HAP-1 (cell line): ENCODE data around the gene YPEL2.

Experiments
- DNase-seq, 2 experiments: peaks; one replicate each; pipeline ENCODE4 v3.0.0-alpha.2; 2016 to 2020; ENCODE audit warnings: low spot score in 2 of 2
- H3K27me3 ChIP-seq: fragments of 250-450 bp; sonication (Bioruptor Pico); 2 replicates; pipeline ENCODE4 v1.5.1; 2020; ENCODE audit warnings: low read depth, mild to moderate bottlenecking, moderate library complexity
- H3K36me3 ChIP-seq: fragments of 250-450 bp; sonication (Bioruptor Pico); replicated peaks from 2 replicates; pipeline ENCODE4 v1.5.1; 2020; ENCODE audit warnings: mild to moderate bottlenecking
- H3K4me1 ChIP-seq: fragments of 250-450 bp; sonication (Bioruptor Pico); 2 replicates; pipeline ENCODE4 v1.5.1; 2020; ENCODE audit warnings: mild to moderate bottlenecking
- H3K4me3 ChIP-seq: fragments of 250-450 bp; sonication (Bioruptor Pico); 2 replicates; pipeline ENCODE4 v1.5.1; 2020; ENCODE audit warnings: mild to moderate bottlenecking, moderate library complexity
- H3K9me3 ChIP-seq: fragments of 250-450 bp; sonication (Bioruptor Pico); 2 replicates; pipeline ENCODE4 v1.5.1; 2020; ENCODE audit warnings: mild to moderate bottlenecking, moderate library complexity
- in situ Hi-C: fragments of 300-500 bp; cut with MboI; formaldehyde crosslinking; loops from 3 replicates; pipeline ENCODE4 v1.14.3; 2020; ENCODE audit warnings: low sequenced_read_pairs, inconsistent platforms, mixed read lengths

The YPEL2 gene

GRCh38 chr17:59369031-59369975, 37.8 kb downstream of the YPEL2 start:
- no peak overlapping the region for H3K4me3 ChIP-seq
- DNase-seq = peak in 1 of 2 experiments; percentile 28
- H3K4me1 ChIP-seq = peaks cover 8% of the 10 kb centered on the region
- no peaks in the 10 kb centered on the region for H3K27me3 ChIP-seq
- no peaks in the 10 kb centered on the region for H3K9me3 ChIP-seq
- in situ Hi-C loops = no loop called here
- H3K36me3 ChIP-seq = no peaks in the 10 kb centered on the region

DNA sequence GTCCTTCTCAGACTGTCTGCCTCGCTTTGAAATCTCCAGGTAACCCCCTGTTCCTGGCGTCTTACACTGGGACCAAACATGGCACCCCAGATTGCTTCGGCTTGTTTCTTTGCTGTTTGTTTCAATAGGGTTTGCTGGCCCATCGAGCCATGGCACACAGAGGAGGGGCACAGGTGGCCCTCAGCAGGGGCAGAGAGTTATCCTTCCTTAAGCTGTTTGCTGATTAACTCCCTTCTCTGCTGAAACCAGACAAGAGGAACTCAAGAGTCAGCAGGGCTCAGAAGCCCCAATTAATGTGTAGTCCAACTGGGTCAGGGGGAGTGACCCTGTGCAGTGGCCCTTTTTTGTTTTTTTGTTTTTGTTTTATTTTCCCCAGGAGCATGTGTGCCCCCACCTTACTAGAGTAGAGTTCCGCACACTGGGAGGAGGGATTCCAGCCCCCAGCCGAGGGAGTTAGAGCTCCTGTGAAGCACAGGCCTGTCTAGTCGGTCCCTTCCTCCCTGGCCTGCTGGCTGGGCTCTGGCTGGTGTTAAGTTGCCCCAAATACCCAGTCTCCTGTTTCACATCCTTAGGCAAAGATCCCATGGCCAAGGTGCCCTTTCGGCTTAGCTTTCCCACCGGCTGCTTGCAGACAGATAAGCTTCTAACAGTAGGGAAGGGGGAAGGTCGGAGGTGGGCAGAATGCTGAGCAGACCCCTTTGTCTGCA, 39.3 kb downstream of the YPEL2 start:
- Histone ChIP-seq H3K4me1 (peaks cover 8% of the 10 kb centered on the region), H3K4me3 (no peak overlapping the region)

DNA sequence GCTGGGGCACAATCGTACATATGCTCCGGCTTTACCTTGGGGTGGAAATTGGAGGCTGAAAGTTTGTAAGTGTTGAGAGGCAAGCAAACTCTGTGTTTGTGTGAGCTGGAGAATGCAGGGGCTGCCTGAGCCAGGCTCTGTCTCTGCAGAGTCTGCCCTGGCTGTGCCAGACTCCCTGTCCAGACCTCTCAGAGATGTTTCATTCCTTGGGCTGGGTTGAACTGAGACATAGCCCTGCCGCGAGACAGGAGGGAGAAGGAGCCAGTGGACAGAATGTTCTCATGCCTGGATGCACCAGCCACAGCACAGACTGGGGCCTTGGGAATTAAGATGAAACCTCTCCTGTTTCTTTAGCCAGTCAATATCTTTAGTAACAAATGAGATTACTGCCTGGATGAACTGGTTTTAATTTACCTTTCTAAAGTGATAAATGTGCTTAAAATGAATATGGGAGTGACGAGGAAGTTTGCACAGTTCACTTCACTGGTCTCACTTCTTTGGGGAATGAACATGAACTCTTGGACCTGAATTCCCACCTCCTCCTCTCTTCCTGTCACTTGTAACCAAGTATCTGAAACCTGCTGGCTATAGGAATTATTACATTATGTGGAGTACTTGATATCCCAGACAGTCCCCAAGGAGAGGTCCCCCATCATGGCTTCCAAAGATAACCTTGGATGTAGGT, 40.1 kb downstream of the YPEL2 start:
- no peak overlapping the region for H3K4me3 ChIP-seq
- H3K27me3 ChIP-seq = no peaks in the 10 kb centered on the region
- no peaks in the 10 kb centered on the region for H3K9me3 ChIP-seq
- peaks cover 8% of the 10 kb centered on the region for H3K4me1 ChIP-seq
- no peaks in the 10 kb centered on the region for H3K36me3 ChIP-seq
- in situ Hi-C loops = no loop called here
- no peak for DNase-seq

More for the DNA sequence above, 39.3 kb downstream of the YPEL2 start:
- Histone ChIP-seq H3K9me3 (no peaks in the 10 kb centered on the region), H3K36me3 (no peaks in the 10 kb centered on the region), H3K27me3 (no peaks in the 10 kb centered on the region)
- DNase-seq = no peak
- in situ Hi-C loops = no loop called here

DNA sequence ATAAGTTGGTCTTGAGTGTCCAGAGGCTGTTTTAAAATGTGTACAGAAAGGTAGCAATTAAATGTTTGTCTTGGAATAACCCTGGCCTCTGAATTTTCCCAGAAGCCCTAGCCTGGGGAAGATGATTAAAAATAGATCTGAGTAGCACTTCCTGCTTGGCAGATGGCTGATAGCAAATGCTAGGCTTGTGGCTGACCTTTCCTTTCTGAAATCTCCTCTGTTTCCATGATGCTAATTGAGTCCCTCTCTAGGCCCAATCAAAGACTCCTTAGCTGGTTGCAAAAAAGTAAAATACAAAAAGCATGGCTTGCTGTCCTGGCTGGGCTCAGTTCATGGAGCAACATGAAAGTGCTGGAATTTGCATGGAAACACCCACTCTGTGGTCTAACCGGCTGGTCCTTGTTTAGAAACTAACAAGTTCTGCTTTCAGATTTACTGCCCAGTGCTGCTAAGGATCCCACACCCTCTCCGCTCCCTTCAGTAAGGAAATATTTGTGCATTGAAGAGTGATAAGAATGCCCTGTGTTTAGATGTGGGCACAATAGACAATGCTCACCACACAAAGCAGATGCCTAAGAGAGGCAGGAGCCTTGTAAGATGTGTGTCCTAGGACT, 40.8 kb downstream of the YPEL2 start:
- in situ Hi-C loops = no loop called here
- Histone ChIP-seq H3K9me3 (no peaks in the 10 kb centered on the region), H3K4me3 (no peak overlapping the region), H3K27me3 (no peaks in the 10 kb centered on the region), H3K4me1 (peaks cover 8% of the 10 kb centered on the region), H3K36me3 (no peaks in the 10 kb centered on the region)
- DNase-seq = no peak

- Histone ChIP-seq H3K27me3 (no peaks in the 10 kb centered on the region), H3K36me3 (no peaks in the 10 kb centered on the region), H3K4me1 (peaks cover 8% of the 10 kb centered on the region), H3K4me3 (no peak overlapping the region), H3K9me3 (no peaks in the 10 kb centered on the region)
- in situ Hi-C loops = no loop called here
- DNase-seq = no peak
Observed at GRCh38 chr17:59373882-59374495, 42.5 kb downstream of the YPEL2 start.

GRCh38 chr17:59374612-59375011, 43.2 kb downstream of the YPEL2 start:
- in situ Hi-C loops = no loop called here
- no peaks in the 10 kb centered on the region for H3K9me3 ChIP-seq
- peaks cover 4% of the 10 kb centered on the region for H3K4me1 ChIP-seq
- no peak for DNase-seq
- H3K4me3 ChIP-seq = no peak overlapping the region
- no peaks in the 10 kb centered on the region for H3K36me3 ChIP-seq
- no peaks in the 10 kb centered on the region for H3K27me3 ChIP-seq

DNA sequence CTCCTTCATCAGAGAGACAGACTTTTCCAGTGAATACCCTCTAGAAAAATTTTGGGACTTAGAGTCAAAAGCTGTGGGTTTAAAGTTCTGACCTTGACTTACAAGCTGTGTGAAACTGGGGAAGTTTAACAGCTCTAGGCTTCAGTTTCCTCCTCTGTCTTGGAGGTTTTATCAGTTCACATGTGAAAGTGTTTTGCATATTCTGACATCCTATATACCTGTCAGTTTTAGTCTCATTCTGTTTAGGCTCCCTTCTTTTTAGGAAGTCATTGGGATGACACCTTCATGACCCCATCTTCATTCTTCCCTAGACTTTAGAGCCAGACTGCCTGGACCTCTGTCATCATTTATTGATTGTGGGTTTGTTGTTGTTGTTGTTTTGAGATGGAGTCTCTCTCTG, 44.4 kb downstream of the YPEL2 start:
- Histone ChIP-seq H3K9me3 (no peaks in the 10 kb centered on the region), H3K27me3 (no peaks in the 10 kb centered on the region), H3K4me1 (no peaks in the 10 kb centered on the region), H3K36me3 (no peaks in the 10 kb centered on the region), H3K4me3 (no peak overlapping the region)
- in situ Hi-C loops = no loop called here
- DNase-seq = no peak

DNA sequence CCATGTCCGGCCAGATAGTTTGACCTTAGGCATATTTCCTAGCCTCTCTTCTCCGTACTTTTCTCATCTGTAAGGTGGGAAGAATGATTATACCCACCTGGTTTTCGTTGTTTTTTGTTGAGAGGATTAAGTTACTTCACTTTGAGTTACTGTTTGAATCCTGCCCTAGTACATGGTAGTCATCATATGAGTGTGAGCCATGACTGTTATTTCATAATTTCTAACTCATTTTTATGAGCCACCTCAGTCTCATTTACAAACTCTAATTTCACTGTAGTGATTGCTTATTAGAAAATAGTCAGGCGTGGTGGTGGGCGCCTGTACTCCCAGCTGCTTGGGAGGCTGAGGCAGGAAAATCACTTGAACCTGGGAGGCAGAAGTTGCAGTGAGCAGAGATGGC, 45.1 kb downstream of the YPEL2 start:
- H3K4me3 ChIP-seq = no peak overlapping the region
- no peaks in the 10 kb centered on the region for H3K36me3 ChIP-seq
- DNase-seq = no peak
- no peaks in the 10 kb centered on the region for H3K9me3 ChIP-seq
- H3K4me1 ChIP-seq = no peaks in the 10 kb centered on the region
- in situ Hi-C loops = no loop called here
- no peaks in the 10 kb centered on the region for H3K27me3 ChIP-seq

DNA sequence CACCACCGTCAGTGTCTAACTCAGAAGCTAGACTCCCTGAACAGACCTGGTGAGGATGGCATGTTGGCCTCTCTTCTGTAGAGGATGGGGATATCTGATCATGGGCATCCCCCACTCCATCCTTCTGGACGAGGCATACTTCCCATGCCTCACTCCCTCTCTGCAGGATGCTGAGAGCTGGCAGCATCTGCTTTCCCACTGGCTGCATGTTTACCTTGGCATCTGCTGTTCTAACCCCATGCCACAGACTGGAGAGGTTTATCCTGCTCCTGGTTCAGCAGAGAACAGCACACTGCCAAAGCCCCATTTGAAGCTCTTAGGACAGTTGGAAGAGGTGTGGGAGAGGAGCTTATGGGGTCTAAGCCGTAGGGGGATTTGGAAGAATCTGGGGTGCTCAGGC, 46.0 kb downstream of the YPEL2 start:
- Histone ChIP-seq H3K9me3 (no peaks in the 10 kb centered on the region), H3K4me3 (no peak overlapping the region), H3K4me1 (no peaks in the 10 kb centered on the region), H3K27me3 (no peaks in the 10 kb centered on the region), H3K36me3 (no peaks in the 10 kb centered on the region)
- in situ Hi-C loops = no loop called here
- DNase-seq = no peak

DNA sequence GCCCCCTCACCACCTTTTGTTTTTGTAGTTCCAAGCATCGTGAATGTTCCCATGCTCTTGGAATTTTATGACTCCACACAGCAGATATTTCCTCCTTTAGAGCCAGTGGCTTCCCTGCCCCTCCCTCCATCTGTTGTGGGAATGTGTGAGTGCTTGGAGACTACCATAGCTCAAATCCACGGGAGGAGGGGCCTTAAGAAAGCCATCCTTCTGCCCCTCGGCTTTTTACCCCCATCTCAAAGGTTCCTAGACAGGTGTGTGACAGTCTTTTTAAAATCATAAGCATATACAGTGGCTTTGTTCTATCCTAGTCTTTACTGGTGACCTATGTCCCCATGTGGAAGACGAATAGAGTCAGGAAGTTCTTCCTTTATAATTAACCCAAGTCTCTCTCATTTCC, 47.2 kb downstream of the YPEL2 start:
- no peak for DNase-seq
- in situ Hi-C loops = no loop called here
- H3K36me3 ChIP-seq = no peaks in the 10 kb centered on the region

DNA sequence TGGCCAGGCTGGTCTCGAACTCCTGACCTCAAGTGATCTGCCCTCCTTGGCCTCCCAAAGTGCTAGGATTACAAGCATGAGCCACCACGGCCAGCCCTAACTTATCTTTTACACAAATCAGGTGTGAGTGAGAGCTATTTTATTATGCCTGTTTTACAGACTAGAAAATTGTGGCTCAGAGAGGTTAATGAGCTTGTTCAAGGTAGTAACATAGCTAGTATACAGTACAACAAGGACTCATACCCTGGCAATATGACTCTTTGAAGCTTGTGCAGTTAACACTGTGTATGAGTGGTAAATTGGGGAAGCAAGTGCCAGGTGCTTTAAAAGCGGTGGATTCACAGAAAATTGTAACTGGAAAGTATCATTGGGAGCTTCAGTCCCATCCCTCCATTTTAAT, 49.0 kb downstream of the YPEL2 start:
- no peak for DNase-seq
- Histone ChIP-seq H3K4me1 (no peaks in the 10 kb centered on the region), H3K4me3 (no peak overlapping the region), H3K36me3 (no peaks in the 10 kb centered on the region), H3K27me3 (no peaks in the 10 kb centered on the region), H3K9me3 (no peaks in the 10 kb centered on the region)
- in situ Hi-C loops = no loop called here

More for the DNA sequence above, 47.2 kb downstream of the YPEL2 start:
- Histone ChIP-seq H3K4me3 (no peak overlapping the region), H3K27me3 (no peaks in the 10 kb centered on the region), H3K9me3 (no peaks in the 10 kb centered on the region), H3K4me1 (no peaks in the 10 kb centered on the region)

- no peak for DNase-seq
- Histone ChIP-seq H3K9me3 (no peaks in the 10 kb centered on the region), H3K4me3 (no peak overlapping the region), H3K27me3 (no peaks in the 10 kb centered on the region), H3K4me1 (no peaks in the 10 kb centered on the region), H3K36me3 (no peaks in the 10 kb centered on the region)
- in situ Hi-C loops = no loop called here
Observed at GRCh38 chr17:59381716-59382570, 50.5 kb downstream of the YPEL2 start.
